Measurements from ENCODE around the gene EYA3.

GRCh38 chr1:27931184-27931583 is 157.2 kb downstream of the EYA3 start:
- TF ChIP-seq CTCF (IDR thresholded peaks at IDR 0.05; ENCODE audit: low read depth, low read length, poor library complexity, severe bottlenecking) (no peak), EZH2phosphoT487 (IDR thresholded peaks at IDR 0.05; ENCODE audit: borderline replicate concordance, low read length) (no peak)

All from DOHH2 (cell line).